ENCODE data around the gene DTWD2.

- TF ChIP-seq CTCF (conservative IDR thresholded peaks at IDR 0.05) (no peak), EZH2 (IDR thresholded peaks at IDR 0.05; ENCODE audit: low read depth) (no peak)
These were observed 81.4 kb downstream of the DTWD2 start for GRCh38 chr5:118906947-118907346.
